ENCODE results near the gene ABLIM2. TPM values are rescaled to one million over a fixed set of nuclear protein-coding genes. Genes with fewer than 3 reads are reported as not detected.

The ABLIM2 gene
- total RNA-seq, 1 experiment from 2014 or later: 6.1 TPM

- no peak overlapping the region for H3K4me3 ChIP-seq (replicated peaks in 1 of 2; ENCODE audit: low read depth in 1 of 2, low read length in 2 of 2)
- H3K27ac ChIP-seq (ENCODE audit: low read depth, low read length): no peak overlapping the region
These were observed 114.4 kb downstream of the ABLIM2 start for GRCh38 chr4:8044244-8044643.

DNA sequence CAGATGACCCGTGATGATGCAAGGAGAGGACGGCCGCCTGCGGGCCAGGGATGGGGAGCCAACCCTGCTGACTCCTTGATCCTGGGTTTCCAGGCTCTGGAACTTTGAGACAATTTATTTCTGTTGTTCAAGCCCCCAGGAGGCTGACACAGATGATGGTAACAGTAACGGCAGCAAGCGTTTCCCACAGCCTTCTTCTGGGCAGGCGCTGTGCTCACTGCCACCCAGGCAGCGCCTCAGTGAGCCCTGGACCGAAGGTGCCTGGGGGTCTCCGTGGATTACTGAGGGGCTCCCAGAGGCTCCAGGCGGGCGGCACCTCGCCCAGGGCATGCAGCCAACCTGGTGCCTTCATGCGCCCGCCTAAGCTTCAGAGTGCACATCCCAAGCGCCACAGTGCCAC is 115.0 kb downstream of the ABLIM2 start:
- Histone ChIP-seq H3K4me2 (ENCODE audit: low read length) (no peak overlapping the region), H3K27me3 (ENCODE audit: insufficient read depth, low read length) (no peaks in the 10 kb centered on the region), H3K27ac (ENCODE audit: low read depth, low read length) (no peak overlapping the region), H4K20me1 (ENCODE audit: insufficient read depth) (no peaks in the 10 kb centered on the region), H3K36me3 (ENCODE audit: control insufficient read depth in 1 of 2, insufficient read depth in 2 of 2, low read length in 2 of 2) (no peaks in the 10 kb centered on the region), H2AFZ (ENCODE audit: low read depth, low read length, poor library complexity, severe bottlenecking) (no peak overlapping the region), H3K4me3 (replicated peaks in 1 of 2; ENCODE audit: low read depth in 1 of 2, low read length in 2 of 2) (no peak overlapping the region), H3K4me1 (ENCODE audit: control insufficient read depth in 1 of 2, insufficient read depth in 2 of 2, low read length in 2 of 2) (no peaks in the 10 kb centered on the region), H3K9me3 (ENCODE audit: control insufficient read depth in 1 of 2, insufficient read depth in 1 of 2, low read depth in 1 of 2, low read length in 2 of 2) (no peaks in the 10 kb centered on the region), H3K9ac (ENCODE audit: low read length) (no peak overlapping the region), H3K79me2 (ENCODE audit: insufficient read depth, low read length) (no peaks in the 10 kb centered on the region), H3K9me2 (ENCODE audit: insufficient read depth) (no peaks in the 10 kb centered on the region)
- ChIA-PET RAD21 (ENCODE audit: low non-redundant PET in 1 of 2, low total read pairs in 2 of 2, uncharacterized antibody in 2 of 2, unreplicated experiment in 2 of 2) (no interaction called here), CTCF (no interaction called here), POLR2A (no interaction called here)
- no peak for DNase-seq (ENCODE audit: low read depth, low spot score)
- TF ChIP-seq EZH2phosphoT487 (IDR thresholded peaks at IDR 0.05; ENCODE audit: borderline replicate concordance): no peak
- TF ChIP-seq EZH2 (IDR thresholded peaks at IDR 0.05): no peak
- TF ChIP-seq SRF (IDR thresholded peaks at IDR 0.05; ENCODE audit: low read depth): no peak
- BruUV-seq (replicated peaks): no TSS peak
- intact Hi-C loops (cut with micrococcal nuclease): no loop called here
- ATAC-seq: no peak

More at GRCh38 chr4:8044244-8044643, 114.4 kb downstream of the ABLIM2 start:
- no peaks in the 10 kb centered on the region for H3K27me3 ChIP-seq (ENCODE audit: insufficient read depth, low read length)
- POLR2A ChIA-PET: no interaction called here
- TF ChIP-seq SRF (IDR thresholded peaks at IDR 0.05; ENCODE audit: low read depth): no peak
- no peak for TF ChIP-seq ZNF274 (IDR thresholded peaks at IDR 0.05; ENCODE audit: low read depth, low read length)
- TF ChIP-seq TCF7L2 (IDR thresholded peaks at IDR 0.05; ENCODE audit: borderline replicate concordance, extremely low read depth, insufficient read depth, insufficient read length): no peak
- TF ChIP-seq, protein P1, sequence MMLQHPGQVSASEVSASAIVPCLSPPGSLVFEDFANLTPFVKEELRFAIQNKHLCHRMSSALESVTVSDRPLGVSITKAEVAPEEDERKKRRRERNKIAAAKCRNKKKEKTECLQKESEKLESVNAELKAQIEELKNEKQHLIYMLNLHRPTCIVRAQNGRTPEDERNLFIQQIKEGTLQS (IDR thresholded peaks at IDR 0.05): no peak
- TF ChIP-seq, protein P2, sequence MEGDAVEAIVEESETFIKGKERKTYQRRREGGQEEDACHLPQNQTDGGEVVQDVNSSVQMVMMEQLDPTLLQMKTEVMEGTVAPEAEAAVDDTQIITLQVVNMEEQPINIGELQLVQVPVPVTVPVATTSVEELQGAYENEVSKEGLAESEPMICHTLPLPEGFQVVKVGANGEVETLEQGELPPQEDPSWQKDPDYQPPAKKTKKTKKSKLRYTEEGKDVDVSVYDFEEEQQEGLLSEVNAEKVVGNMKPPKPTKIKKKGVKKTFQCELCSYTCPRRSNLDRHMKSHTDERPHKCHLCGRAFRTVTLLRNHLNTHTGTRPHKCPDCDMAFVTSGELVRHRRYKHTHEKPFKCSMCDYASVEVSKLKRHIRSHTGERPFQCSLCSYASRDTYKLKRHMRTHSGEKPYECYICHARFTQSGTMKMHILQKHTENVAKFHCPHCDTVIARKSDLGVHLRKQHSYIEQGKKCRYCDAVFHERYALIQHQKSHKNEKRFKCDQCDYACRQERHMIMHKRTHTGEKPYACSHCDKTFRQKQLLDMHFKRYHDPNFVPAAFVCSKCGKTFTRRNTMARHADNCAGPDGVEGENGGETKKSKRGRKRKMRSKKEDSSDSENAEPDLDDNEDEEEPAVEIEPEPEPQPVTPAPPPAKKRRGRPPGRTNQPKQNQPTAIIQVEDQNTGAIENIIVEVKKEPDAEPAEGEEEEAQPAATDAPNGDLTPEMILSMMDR (IDR thresholded peaks at IDR 0.05 in 2 of 3, conservative IDR thresholded peaks at IDR 0.05 in 1 of 3; ENCODE audit: borderline replicate concordance in 1 of 3, insufficient read depth in 1 of 3, low read depth in 2 of 3, low read length in 2 of 3): no peak
- no peak for TF ChIP-seq POLR2AphosphoS5 (IDR thresholded peaks at IDR 0.05; ENCODE audit: low read depth, low read length)
- TF ChIP-seq ELF1 (IDR thresholded peaks at IDR 0.05; ENCODE audit: borderline replicate concordance, low read depth): no peak
- no peaks in the 10 kb centered on the region for H3K9me2 ChIP-seq (ENCODE audit: insufficient read depth)
- H3K36me3 ChIP-seq (ENCODE audit: control insufficient read depth in 1 of 2, insufficient read depth in 2 of 2, low read length in 2 of 2): no peaks in the 10 kb centered on the region
- H3K4me2 ChIP-seq (ENCODE audit: low read length): no peak overlapping the region
- DNase-seq (ENCODE audit: low read depth, low spot score) (no peak), ATAC-seq (no peak)
- CTCF ChIA-PET: no interaction called here
- no peaks in the 10 kb centered on the region for H4K20me1 ChIP-seq (ENCODE audit: insufficient read depth)
- no peaks in the 10 kb centered on the region for H3K79me2 ChIP-seq (ENCODE audit: insufficient read depth, low read length)
- intact Hi-C loops (cut with micrococcal nuclease): no loop called here
- BruUV-seq (replicated peaks): no TSS peak
- H3K9me3 ChIP-seq (ENCODE audit: control insufficient read depth in 1 of 2, insufficient read depth in 1 of 2, low read depth in 1 of 2, low read length in 2 of 2): no peaks in the 10 kb centered on the region
- RAD21 ChIA-PET (ENCODE audit: low non-redundant PET in 1 of 2, low total read pairs in 2 of 2, uncharacterized antibody in 2 of 2, unreplicated experiment in 2 of 2): no interaction called here
- H2AFZ ChIP-seq (ENCODE audit: low read depth, low read length, poor library complexity, severe bottlenecking): no peak overlapping the region
- H3K9ac ChIP-seq (ENCODE audit: low read length): no peak overlapping the region
- H3K4me1 ChIP-seq (ENCODE audit: control insufficient read depth in 1 of 2, insufficient read depth in 2 of 2, low read length in 2 of 2): no peaks in the 10 kb centered on the region
